GM18907 (cell line): Measurements from ENCODE around the gene FBN1.

Source experiments
- ATAC-seq: cut with Tn5 transposase; IDR thresholded peaks from one replicate; pipeline ENCODE4 v1.9.1; 2021; ENCODE audit warnings: mild to moderate bottlenecking, moderate library complexity; ENCODE audit not compliant: unreplicated experiment

FBN1 gene

GRCh38 chr15:48584090-48584811 lies 61.3 kb downstream of the FBN1 start:
- ATAC-seq: no peak

GRCh38 chr15:48582452-48583247 lies 62.9 kb downstream of the FBN1 start:
- ATAC-seq: no peak

GRCh38 chr15:48581219-48581618 lies 64.3 kb downstream of the FBN1 start:
- no peak for ATAC-seq

- no peak for ATAC-seq
Measured at GRCh38 chr15:48580736-48581135, 64.8 kb downstream of the FBN1 start.

GRCh38 chr15:48579945-48580671 lies 65.4 kb downstream of the FBN1 start:
- ATAC-seq: no peak

- ATAC-seq: no peak
Measured at GRCh38 chr15:48578965-48579364, 66.5 kb downstream of the FBN1 start.

- no peak for ATAC-seq
Measured at GRCh38 chr15:48577469-48577868, 68.0 kb downstream of the FBN1 start.

GRCh38 chr15:48574187-48574586 lies 71.3 kb downstream of the FBN1 start:
- no peak for ATAC-seq

- ATAC-seq: no peak
Measured at GRCh38 chr15:48573780-48574179, 71.7 kb downstream of the FBN1 start.

- no peak for ATAC-seq
Measured at GRCh38 chr15:48572823-48573222, 72.7 kb downstream of the FBN1 start.

GRCh38 chr15:48571510-48571909 lies 74.0 kb downstream of the FBN1 start:
- no peak for ATAC-seq

- no peak for ATAC-seq
Measured at GRCh38 chr15:48570822-48571221, 74.7 kb downstream of the FBN1 start.

- ATAC-seq: peak; percentile 68
Measured at GRCh38 chr15:48569591-48570302, 75.8 kb downstream of the FBN1 start.

- ATAC-seq: no peak
Measured at GRCh38 chr15:48566668-48567067, 78.8 kb downstream of the FBN1 start.

GRCh38 chr15:48565560-48566482 lies 79.7 kb downstream of the FBN1 start:
- ATAC-seq: no peak

- ATAC-seq: no peak
Measured at GRCh38 chr15:48564690-48565089, 80.8 kb downstream of the FBN1 start.

GRCh38 chr15:48563934-48564333 lies 81.6 kb downstream of the FBN1 start:
- ATAC-seq: no peak

GRCh38 chr15:48560321-48561051 lies 85.0 kb downstream of the FBN1 start:
- peak; percentile 81 for ATAC-seq

- no peak for ATAC-seq
Measured at GRCh38 chr15:48559285-48559684, 86.2 kb downstream of the FBN1 start.
